ENCODE data around the gene RPS2. TPM values are rescaled to one million over a fixed set of nuclear protein-coding genes. Genes with fewer than 3 reads are reported as not detected.

RPS2 gene
- total RNA-seq, 2 donors from 2014 or later: 2,300 to 2,472 TPM

- ATAC-seq: peak; percentile 1
These were observed 20.0 kb upstream of the RPS2 start for GRCh38 chr16:1984347-1985225.

GRCh38 chr16:1983544-1984346, 19.1 kb upstream of the RPS2 start, which contains the start of gene GFER:
GFER (plus strand) TSS chr16:1984193; CDS start chr16:1984219, 26 bp downstream.
- peak within 1 kb of the TSS; percentile 56 to 84 (median 79) for H3K27ac ChIP-seq
- 0% methylated on average over 2 to 109 of the region's 109 CpGs for WGBS, 2 donors
- H3K36me3 ChIP-seq (replicated peaks in 1 of 2; ENCODE audit: insufficient read depth in 1 of 2, low read depth in 2 of 2): peaks cover 0 to 2% of the 10 kb centered on the region in 2 donors
- intact Hi-C loops (cut with DNase I): no loop called here
- peaks cover 0 to 3% of the 10 kb centered on the region in 2 donors for H3K27me3 ChIP-seq
- H3K4me3 ChIP-seq: peak within 1 kb of the TSS; percentile 77 to 90
- peak; percentile 91 to 92 (median 92) for DNase-seq
- peak; percentile 85 for ATAC-seq
- H3K4me1 ChIP-seq: peaks cover 62% of the 10 kb centered on the region
- TF ChIP-seq, protein P1, sequence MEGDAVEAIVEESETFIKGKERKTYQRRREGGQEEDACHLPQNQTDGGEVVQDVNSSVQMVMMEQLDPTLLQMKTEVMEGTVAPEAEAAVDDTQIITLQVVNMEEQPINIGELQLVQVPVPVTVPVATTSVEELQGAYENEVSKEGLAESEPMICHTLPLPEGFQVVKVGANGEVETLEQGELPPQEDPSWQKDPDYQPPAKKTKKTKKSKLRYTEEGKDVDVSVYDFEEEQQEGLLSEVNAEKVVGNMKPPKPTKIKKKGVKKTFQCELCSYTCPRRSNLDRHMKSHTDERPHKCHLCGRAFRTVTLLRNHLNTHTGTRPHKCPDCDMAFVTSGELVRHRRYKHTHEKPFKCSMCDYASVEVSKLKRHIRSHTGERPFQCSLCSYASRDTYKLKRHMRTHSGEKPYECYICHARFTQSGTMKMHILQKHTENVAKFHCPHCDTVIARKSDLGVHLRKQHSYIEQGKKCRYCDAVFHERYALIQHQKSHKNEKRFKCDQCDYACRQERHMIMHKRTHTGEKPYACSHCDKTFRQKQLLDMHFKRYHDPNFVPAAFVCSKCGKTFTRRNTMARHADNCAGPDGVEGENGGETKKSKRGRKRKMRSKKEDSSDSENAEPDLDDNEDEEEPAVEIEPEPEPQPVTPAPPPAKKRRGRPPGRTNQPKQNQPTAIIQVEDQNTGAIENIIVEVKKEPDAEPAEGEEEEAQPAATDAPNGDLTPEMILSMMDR (IDR thresholded peaks at IDR 0.05): peak in 6 of 7 experiments; percentile 15 to 47 (median 30)
- peak; percentile 45 to 67 (median 59) for TF ChIP-seq POLR2A (IDR thresholded peaks at IDR 0.05)
- no peaks in the 10 kb centered on the region for H3K9me3 ChIP-seq

More at GRCh38 chr16:1984347-1985225, 20.0 kb upstream of the RPS2 start:
- Histone ChIP-seq H3K27ac (peak overlapping the region; percentile 20 to 84 (median 79)), H3K9me3 (no peaks in the 10 kb centered on the region), H3K4me3 (peak overlapping the region; percentile 77 to 90), H3K27me3 (peaks cover 0 to 9% of the 10 kb centered on the region in 2 donors), H3K4me1 (peaks cover 65% of the 10 kb centered on the region), H3K36me3 (replicated peaks in 1 of 2; ENCODE audit: insufficient read depth in 1 of 2, low read depth in 2 of 2) (peaks cover 0 to 2% of the 10 kb centered on the region in 2 donors)
- DNase-seq: peak in 1 of 4 donors; percentile 44
- 10 to 21% methylated on average over 12 to 58 of the region's 58 CpGs for WGBS, 2 donors
- TF ChIP-seq, protein P1 (IDR thresholded peaks at IDR 0.05): no peak
- intact Hi-C loops (cut with DNase I): no loop called here

DNA sequence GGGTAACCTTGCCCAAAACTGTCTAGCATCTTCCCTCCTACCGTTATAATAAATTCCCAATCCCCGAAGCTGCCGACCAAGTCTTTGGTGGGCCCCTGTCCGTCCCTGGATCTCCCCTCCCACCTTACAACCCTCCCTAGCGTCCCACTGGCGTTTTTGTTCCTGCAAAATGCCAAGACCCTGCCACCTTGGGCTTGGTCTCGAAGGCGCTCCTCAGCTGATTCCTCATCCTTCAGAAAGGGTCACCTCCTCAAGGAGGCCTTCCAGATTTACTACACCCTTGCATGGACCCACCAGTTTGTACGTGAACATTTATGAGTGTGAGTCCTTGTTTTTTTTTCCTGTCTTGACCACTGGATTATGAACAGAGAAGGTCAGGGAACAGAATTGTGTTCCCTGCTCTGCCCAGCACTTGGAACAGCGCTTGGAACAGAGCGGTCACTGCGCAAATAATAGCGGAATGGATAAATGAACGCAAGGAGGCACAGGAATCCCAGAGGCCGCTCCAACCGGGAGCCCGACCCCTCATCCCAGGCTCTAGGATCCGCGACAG, 18.4 kb upstream of the RPS2 start:
- peak overlapping the region in 1 of 2 donors; percentile 11 for H3K4me3 ChIP-seq
- peaks cover 62% of the 10 kb centered on the region for H3K4me1 ChIP-seq
- peak overlapping the region in 3 of 4 donors; percentile 78 to 84 (median 80) for H3K27ac ChIP-seq
- no peaks in the 10 kb centered on the region for H3K9me3 ChIP-seq
- 29 to 38% methylated on average over 16 to 19 of the region's 19 CpGs for WGBS, 2 donors
- no peaks in the 10 kb centered on the region for H3K27me3 ChIP-seq
- ATAC-seq: no peak
- intact Hi-C loops (cut with DNase I): no loop called here
- TF ChIP-seq POLR2A (IDR thresholded peaks at IDR 0.05): no peak
- TF ChIP-seq, protein P1 (IDR thresholded peaks at IDR 0.05): peak in 1 of 7 experiments; percentile 5
- peaks cover 0 to 2% of the 10 kb centered on the region in 2 donors for H3K36me3 ChIP-seq (replicated peaks in 1 of 2; ENCODE audit: insufficient read depth in 1 of 2, low read depth in 2 of 2)
- no peak for DNase-seq

GRCh38 chr16:1982013-1982433, 17.4 kb upstream of the RPS2 start:
- ATAC-seq: no peak
- TF ChIP-seq, protein P1 (IDR thresholded peaks at IDR 0.05): no peak
- TF ChIP-seq POLR2A (IDR thresholded peaks at IDR 0.05): no peak
- Histone ChIP-seq H3K4me1 (peaks cover 63% of the 10 kb centered on the region), H3K36me3 (replicated peaks in 1 of 2; ENCODE audit: insufficient read depth in 1 of 2, low read depth in 2 of 2) (peaks cover 0 to 5% of the 10 kb centered on the region in 2 donors), H3K27me3 (no peaks in the 10 kb centered on the region), H3K27ac (peak overlapping the region in 3 of 4 donors; percentile 43 to 59 (median 55)), H3K9me3 (no peaks in the 10 kb centered on the region), H3K4me3 (no peak overlapping the region)
- peak in 3 of 4 donors; percentile 49 to 50 (median 49) for DNase-seq
- intact Hi-C loops (cut with DNase I): no loop called here
- WGBS, 2 donors: 17 to 56% methylated on average over 5 of the region's 5 CpGs

Data from body of pancreas (tissue), 4 donors.